HPDE6-E6E7 (cell line): ENCODE data around the gene RRAGD.

Experiments used
- DNase-seq: peaks from one replicate; pipeline ENCODE4 v3.0.0; 2011; ENCODE audit warnings: missing footprints; ENCODE audit errors: extremely low spot score

RRAGD gene

DNA sequence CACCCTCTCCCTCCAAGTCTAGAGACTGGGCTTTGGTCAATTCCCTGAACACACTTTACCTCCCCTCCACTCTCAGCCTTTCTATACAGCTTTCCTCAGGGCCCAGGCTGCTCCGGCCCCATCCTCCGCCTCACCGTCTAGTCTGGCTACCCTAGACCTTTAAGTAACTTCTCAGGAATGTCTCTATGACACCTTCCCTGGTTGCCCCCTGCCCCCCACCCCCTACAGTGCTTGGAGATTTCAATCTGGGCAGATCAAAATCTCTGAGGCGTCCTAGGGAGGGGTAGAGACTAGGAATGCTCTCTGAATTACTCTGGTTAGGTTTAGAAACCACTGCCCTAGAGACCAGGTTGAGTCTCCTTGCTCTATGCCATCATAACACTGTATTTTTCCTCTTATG lies 65.6 kb downstream of the RRAGD start:
- no peak for DNase-seq

- DNase-seq: no peak
These were observed 72.5 kb downstream of the RRAGD start for GRCh38 chr6:89339565-89339964.

GRCh38 chr6:89335164-89335563 lies 76.9 kb downstream of the RRAGD start:
- no peak for DNase-seq

GRCh38 chr6:89330910-89331309 lies 81.2 kb downstream of the RRAGD start:
- no peak for DNase-seq

- DNase-seq: no peak
These were observed 83.1 kb downstream of the RRAGD start for GRCh38 chr6:89328976-89329375.

DNA sequence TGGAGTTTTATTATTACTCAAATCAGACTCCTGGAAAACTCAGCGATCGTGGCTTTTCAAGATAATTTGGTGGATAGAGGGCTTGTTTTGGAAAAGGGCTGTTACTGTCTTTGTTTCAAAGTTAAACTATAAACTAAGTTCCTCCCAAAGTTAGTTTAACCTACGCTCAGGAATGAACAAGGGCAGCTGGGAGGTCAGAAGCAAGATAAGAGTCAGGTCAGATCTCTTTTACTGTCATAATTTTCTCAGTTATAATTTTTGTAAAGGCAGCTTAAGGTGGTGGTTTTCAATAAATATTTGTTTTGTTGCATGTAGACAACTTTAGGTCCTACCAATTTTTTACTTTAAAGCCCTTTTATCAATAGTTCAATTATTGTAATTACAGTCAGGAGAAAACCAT lies 87.8 kb downstream of the RRAGD start:
- DNase-seq: no peak

GRCh38 chr6:89323511-89323971 lies 88.5 kb downstream of the RRAGD start:
- no peak for DNase-seq

DNA sequence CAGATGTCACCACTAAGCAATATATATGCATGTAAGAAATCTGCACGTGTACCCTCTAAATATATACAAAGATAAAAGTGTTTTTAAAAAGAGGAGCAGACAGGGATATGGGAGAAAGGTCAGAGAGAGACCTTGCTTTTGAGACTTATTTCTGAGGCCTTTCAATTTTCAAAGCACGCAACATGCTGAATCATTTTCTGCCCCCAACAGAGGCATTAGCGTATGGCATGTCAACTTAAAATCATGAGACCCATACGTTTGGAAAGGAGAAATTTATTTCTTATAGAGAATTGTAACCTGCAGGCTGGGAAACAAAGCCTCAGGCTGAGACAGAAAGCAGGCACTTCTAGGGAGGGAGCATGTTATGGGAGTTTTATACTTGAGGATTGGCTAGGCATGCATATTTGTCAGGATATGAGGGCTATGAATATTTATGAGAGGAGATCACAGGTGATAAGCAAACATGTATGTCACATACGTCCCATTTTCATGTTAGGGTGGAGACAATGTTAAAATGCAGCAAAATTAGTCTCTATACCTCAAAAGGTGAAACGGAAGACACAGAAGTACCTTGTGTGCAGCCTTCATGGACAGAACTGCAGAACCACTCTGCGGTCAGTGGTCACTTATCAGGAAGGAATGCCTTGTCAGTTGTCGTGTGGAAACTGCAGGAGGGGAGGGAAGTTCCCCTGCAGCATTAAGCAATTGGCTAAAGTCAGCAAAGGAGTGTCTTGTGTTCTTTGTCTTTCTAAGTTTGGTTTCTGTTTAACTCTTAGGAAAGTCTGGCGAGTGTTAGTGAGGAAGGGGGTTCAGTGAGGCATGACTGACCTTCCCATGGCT lies 90.7 kb downstream of the RRAGD start:
- no peak for DNase-seq

GRCh38 chr6:89320012-89320559 lies 92.0 kb downstream of the RRAGD start:
- DNase-seq: no peak

GRCh38 chr6:89317067-89317466 lies 95.0 kb downstream of the RRAGD start:
- DNase-seq: no peak

GRCh38 chr6:89315249-89315885 lies 96.7 kb downstream of the RRAGD start, which contains the start of gene GABRR2:
TSS of gene GABRR2 (minus strand) at chr6:89315299. CDS start at chr6:89315165, 134 bp downstream.
- no peak for DNase-seq

DNA sequence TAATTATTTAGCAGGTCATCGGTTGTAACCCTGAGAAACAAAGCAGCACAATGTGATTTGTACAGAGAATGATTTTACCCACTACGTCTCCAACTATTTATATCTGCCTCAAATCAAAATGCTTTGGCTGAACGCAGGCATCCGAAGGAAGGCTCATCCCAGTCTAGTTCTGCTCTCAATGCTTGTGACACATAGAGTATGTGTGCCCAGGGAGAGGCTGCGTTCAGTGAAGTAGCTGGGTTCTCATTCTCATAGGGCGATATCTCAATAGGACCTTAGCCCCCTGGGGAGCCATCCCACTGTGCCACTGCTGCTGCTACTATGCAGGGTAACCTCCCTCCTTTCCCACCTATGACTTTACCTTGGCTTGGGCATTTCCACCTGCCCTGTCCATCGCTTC lies 97.4 kb downstream of the RRAGD start:
- no peak for DNase-seq
